Left forelimb (tissue), 1 donor: Measurements from ENCODE around the gene ZNHIT1.

Experiments used
- DNase-seq: peaks from one replicate; pipeline ENCODE4 v3.0.0-alpha.2; 2018; ENCODE audit warnings: low spot score

ZNHIT1 gene

GRCh38 chr7:101218236-101219125 lies 516 bp downstream of the ZNHIT1 start:
- DNase-seq = no peak

DNA sequence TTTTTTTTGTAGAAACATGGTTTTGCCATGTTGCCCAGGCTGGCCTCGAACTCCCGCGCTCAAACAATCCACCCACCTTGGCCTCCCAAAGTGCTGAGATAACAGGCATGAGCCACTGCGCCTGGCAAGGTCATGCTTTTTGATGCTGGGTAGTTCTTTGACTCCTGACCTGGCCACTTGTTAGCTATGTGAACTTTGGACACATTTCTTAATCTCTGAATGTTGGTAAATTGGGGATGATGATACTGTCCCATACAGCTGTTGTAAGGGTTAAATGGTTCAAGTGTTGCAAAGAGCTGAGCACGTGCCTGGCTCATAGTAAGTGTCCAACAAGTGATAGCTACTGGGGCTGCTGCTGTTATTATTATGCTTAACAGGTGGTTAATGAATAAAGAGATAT lies 2.3 kb downstream of the ZNHIT1 start:
- DNase-seq = no peak

DNA sequence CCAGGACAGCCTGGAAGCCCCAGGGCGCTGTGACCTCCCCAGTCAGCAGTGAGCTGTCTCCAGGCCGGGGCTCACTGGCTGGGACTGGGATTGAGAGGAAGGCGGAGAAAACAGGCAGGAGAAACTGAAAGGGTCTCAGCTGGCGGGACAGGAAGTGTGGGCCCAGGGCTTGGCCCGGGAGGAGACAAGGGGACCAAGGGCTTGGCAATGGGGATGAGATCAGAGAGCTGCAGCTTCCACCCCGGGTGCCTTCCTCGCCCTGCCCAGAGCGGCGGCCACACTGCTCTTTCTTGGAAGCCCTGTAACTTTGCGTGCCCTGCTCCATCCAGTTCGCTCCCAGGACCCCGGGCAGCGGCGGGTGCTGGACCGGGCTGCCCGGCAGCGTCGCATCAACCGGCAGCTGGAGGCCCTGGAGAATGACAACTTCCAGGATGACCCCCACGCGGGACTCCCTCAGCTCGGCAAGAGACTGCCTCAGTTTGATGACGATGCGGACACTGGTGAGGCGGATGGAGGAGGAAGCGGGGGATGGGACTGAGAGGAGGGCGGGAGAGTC lies 4.4 kb downstream of the ZNHIT1 start:
- DNase-seq = no peak

- no peak for DNase-seq
Measured at GRCh38 chr7:101223528-101223927, 5.6 kb downstream of the ZNHIT1 start.

DNA sequence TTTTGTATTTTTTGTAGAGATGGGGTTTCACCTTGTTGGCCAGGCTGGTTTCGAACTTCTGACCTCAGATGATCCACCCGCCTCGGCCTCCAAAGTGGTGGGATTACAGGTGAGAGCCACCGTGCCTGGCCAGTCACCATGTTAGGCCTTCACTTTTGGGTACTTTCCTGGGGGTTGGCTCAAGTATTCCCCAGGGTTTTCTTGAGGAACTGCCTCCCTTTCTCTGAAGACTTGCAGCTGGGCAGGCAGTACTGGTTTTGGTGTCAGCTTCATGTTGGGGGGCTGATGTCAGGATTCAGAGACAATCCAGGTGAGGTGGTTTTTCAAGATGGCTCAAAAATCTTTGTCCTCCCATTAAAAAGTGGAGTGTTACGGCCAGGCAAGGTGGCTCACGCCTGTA lies 7.7 kb downstream of the ZNHIT1 start:
- DNase-seq = no peak

DNA sequence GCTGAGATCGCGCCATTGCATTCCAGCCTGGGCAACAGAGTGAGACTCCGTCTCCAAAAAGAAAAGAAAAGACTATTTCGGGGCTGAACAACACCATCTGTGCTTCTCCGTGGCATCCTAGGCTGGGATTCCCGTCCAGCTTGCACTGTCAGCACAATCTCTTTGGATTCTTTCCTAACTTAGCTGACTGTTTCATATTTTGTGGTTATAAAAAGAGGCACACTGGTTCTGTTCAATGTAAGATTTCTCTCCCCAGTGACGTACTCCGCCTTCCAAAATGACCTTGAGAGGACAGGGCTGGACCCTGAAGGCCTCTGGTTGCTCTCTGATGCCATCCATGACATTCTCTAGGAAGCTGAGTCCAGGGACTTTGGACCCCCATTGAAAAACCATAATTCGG lies 8.8 kb downstream of the ZNHIT1 start:
- no peak for DNase-seq

DNA sequence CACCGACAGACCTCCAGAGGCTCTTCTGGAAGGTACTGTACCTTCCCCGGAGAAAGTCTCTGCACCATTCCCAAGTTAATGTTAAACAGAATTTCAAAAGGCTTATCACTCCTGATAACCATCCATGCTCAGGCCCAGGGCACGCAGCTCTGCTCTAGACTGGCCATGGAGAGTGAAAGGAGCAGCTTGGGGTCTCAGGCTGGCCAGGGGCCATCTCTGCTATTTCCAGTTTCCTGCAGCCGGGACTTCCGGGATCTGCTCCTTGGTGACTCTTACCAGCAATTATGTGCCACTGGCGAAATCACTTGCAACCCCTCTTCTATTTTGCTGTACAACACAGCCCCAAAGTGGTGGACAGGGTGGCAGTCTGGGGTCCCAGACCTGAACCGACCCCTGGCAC lies 13.7 kb downstream of the ZNHIT1 start:
- DNase-seq = no peak

GRCh38 chr7:101232141-101232850 lies 14.3 kb downstream of the ZNHIT1 start:
- DNase-seq = no peak

DNA sequence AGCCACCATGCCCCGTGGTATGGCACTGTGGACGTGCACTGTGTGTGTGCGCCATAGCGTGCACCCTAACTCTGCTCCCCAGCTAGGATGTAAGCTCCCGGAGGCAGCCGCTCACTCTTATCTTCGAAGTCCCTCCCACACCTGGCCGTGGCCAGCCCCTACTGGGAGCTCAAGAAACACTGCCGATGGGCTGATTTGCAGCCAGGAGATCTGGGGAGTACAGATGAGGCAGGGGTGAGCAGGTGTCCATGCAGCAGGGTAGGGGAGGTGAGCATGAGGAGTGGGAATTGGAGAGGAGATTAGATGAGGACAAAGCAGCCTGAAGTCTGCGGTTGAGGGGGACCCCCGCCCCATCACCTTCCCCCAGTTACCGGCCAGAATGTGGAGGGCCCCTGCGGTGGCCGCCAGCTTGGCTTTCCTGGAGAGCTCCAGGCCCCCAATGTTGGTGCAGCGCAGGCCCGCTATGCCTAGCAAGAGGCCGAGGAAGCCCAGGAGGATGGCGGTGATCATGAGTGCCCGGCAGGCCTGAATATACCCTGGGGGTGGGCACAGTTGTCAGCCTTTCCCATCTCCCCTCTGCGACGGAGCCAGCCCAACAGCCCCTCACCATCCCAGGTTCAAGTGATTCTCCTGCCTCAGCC lies 16.1 kb downstream of the ZNHIT1 start:
- DNase-seq = no peak

DNA sequence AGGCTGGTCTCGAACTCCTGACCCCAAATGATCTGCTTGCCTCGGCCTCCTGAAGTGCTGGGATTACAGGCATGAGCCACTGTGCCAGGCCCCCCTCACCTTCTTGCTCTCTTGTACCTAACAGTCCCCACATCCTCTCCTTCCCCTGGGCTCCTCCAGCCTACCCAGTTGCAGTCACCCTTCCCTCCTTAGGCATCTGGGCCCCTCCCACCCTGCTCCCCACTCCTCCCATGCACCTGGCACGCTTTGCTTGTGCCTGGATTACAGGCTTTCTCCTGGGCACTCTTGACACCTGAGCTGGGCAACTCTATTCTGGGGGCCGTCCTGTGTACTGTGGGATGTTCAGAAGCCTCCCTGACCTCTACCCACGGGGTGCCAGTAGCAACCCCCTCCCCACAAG lies 16.7 kb downstream of the ZNHIT1 start:
- DNase-seq = no peak

GRCh38 chr7:101235050-101235449 lies 17.1 kb downstream of the ZNHIT1 start:
- no peak for DNase-seq

DNA sequence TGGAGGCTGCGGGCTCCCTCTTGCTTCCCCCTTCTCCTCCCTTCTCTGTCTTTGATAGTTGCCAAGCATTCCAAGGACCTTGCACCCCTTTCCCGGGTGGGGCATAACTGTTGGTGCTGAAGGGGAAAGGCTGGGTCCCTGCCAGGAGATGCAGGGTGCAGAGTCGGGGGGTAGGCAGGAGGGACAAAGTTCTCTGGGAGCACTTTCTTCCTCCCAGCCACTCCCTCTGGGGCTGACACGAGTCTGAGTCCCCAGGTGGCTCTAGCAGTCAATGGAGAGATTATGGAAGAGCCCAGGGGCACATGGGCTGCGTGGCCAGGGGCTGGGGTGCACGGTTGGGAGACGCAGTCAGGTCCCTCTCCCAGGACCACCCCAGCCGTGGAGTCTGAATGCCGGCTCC lies 17.6 kb downstream of the ZNHIT1 start:
- DNase-seq = no peak

- no peak for DNase-seq
Measured at GRCh38 chr7:101236292-101236835, 18.4 kb downstream of the ZNHIT1 start.

DNA sequence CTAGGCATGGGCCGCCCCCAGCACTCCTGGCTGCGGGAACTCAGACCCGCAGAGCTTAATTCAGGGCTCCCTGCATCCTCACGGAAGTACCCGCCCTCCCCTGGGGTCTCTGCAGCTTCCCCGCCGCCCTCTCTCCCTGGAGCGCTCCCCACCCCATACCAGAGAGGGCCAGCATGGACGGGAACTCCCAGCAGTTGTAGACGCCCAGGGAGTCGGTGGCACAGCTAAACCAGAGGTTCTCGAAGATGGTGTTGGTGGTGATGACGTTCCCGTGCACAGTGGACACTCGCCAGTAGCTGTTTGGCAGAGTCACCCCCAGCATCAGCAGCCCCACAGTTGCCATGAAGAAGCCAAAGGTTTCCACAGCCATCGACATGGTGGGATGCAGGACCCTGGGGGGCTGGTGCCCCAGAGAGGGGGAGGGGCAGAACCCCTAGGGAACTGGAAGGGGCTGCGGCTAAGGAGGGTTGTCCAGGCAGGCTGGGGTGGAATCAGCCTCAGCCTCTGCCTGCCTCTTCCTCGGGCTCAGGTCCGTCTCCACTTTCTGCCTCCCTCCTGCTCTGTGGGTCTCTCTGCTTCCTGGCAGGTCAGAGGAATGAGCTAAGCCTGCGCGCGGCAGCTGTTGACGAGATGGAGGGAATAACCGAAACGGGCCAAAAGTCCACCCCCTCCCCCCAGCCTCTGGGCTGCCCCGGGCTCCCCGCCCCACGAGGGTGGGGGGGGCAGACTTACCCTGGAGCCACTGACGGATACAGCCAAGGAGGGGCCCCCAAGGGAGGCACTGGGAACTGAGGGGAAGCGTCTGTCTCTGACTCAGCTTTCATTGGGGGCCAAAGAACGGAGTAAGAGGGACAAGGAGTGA lies 19.5 kb downstream of the ZNHIT1 start, which contains the start of gene CLDN15:
Gene CLDN15 (minus strand): TSS at position 597 of the 862 bp plus-strand sequence. CDS start 221 bp downstream, at position 376.
- no peak for DNase-seq

GRCh38 chr7:101238226-101239182 lies 20.5 kb downstream of the ZNHIT1 start:
- no peak for DNase-seq

- DNase-seq = no peak
Measured at GRCh38 chr7:101239191-101239950, 21.4 kb downstream of the ZNHIT1 start.

- DNase-seq = no peak
Measured at GRCh38 chr7:101239951-101240220, 21.9 kb downstream of the ZNHIT1 start.

GRCh38 chr7:101240226-101241014 lies 22.5 kb downstream of the ZNHIT1 start:
- DNase-seq = no peak

DNA sequence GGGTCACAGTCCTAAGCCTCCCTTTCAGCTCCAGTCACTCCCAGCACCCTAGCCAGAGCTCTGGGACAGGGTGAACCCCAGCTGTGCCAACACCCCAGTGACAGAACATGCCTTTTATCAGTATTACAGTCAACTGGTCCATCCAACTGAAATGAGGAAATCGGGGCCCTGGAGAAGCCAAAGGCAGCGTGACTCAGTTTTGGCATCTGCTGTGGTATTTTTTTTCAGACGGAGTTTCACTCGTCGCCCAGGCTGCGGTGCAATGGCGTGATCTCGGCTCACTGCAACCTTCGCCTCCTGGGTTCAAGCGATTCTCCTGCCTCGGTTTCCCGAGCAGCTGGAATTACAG lies 23.0 kb downstream of the ZNHIT1 start:
- DNase-seq = no peak
